DMS 273 (cell line): ENCODE data around the gene APBA3.

ENCODE experiments used
- DNase-seq: peaks from one replicate; lab custom pipeline; 2025; ENCODE audit not compliant: unreplicated experiment; lab: John Stamatoyannopoulos, UW

Gene APBA3

DNA sequence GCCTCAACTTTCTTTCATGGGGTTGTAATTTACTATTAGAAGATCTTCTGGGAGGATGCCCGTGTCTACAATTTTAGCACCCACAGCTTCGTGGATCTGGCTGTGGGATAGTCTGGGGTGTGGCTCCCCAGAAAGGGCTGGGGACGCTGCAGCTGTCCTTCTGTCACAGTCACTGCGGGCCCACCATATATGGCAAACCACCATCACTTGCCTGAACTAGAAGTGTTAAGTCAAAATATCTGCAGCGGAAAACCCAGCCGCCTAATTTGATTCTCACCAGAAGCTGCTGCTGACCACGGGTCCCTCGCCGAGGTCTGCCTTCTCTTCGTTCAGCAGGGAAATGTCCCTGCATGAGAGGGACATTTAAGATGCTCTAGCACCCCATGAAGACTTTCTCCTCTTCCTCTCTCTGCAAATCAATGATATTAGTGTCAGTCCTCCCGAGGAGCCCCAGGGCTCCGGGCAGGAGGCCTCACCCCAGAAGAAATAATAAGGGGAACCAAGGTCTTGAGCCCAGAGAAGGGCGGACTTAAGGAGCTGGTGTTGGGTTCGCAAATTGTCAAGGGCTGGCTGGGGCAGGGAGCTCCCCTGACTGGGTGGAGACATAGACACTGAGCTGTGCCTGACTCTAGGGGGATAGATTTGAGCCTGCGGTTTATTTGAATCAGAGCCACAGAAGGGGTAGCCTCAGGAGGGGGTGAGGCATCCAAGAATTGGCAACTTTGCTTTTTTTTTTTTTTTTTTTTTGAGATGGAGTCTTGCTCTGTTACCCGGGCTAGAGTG lies 27.7 kb upstream of the APBA3 start:
- no peak for DNase-seq

DNA sequence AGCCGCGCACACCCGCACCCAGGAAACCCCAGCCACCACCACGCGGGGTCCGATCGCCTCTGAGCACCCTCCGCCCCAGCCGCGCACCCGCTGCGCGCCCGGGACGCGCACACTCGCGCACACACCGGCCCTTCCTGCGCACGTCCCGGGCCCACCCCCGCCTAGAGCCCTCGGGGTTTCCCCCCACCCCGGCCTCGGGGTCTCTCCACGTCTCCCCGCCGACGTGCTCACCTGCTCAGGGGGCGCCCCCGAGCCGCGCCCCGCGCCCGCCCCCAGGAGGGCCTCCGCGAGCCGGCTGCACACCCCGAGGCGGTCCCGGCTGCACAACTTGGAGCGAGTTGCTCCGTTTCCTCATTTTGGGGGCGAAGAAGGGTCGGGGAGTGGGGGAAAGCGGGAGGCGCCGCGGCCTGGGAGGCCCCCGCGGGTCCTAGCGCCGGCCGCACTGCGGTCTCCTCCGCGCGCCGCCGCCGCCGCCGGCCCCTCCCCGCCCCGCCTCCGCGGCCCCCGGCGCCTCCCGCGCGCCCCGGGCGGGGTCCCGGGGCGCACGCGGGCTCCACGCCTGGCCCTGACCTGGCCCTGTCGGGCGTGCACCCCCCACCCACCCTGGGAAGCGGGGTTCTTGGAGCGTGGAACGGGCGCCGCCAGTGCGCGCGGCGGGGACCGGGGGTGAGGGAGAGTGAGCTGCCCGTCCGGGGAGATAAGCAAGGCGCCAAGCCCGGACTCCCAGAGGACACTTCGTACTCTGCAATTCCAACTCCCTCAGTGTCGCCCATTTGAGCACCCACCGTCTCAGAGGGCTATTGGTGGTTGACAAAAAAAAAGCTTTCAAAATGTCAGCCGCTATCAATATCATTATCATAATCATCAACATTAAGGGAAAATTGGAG lies 24.7 kb upstream of the APBA3 start, which contains the start of gene MATK:
Gene MATK (minus strand): TSS at position 444 of the 887 bp plus-strand sequence. CDS start 1,246 bp downstream, outside the sequence.
- DNase-seq: peak; percentile 76

GRCh38 chr19:3785451-3785937 lies 24.0 kb upstream of the APBA3 start:
- DNase-seq: peak; percentile 72

GRCh38 chr19:3784607-3785450 lies 23.3 kb upstream of the APBA3 start:
- DNase-seq: no peak

DNA sequence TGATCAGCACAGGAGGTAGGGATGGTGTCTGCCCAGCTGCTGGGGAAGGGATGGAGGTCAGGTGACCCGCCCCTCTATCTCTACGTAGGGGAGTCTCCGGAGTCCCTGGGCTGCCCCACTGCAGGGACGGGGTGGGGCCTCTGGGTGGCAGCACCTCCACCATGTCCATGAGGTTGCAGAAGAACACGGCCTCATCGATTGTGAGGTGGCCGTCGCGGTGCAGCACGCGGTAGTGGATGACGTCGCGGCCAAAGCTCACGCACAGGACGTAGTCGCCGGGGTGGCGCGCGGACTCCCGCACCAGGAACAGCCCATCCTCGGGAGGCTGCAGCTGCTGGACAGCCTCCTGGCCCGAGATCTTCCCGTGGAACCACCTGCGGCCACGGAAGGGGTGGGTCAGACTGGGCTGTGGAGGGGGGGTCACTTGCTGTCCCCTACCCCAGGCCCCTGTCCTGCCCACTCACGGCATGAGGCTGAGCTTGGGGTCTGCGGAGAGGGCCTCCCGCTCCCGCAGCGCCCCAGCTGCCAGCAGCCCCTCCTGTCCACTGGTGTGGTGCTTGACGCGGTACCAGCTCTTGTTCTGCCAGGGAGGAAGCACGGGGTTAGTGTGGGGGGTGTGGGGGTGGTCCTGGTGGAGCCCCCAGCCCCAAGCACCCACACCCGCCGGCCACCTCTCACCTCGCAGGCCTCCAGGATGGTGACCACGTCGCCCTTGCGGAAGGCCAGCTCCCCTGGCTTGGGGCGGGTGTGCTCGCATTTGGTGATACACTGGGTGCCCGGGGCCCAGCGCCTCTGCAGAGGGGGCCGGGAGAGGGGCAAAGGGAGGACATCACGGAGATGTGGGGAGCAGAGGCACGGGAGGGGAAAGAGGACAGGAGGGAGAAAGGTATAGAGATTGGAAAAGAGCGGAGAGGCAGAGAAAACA lies 22.4 kb upstream of the APBA3 start:
- no peak for DNase-seq

DNA sequence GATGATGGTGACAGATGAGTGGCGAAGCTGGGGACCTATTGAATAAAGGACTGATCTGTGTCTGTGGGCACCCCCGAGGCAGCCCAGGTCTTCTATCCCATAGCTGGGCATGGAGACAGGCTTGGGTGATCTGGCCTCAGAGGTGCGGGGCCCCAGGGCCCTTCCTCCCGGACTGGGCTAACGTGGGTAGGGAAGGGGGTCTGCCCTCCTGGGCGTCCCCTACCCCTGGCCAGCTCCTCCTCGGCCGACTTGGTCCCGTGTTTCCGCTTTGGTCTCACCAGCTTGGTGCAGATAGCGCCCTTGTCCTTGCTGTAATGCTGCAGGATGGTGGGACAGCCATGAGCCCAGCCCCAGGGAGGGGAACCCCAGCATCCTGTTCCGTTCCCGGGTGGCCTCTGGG lies 21.4 kb upstream of the APBA3 start:
- no peak for DNase-seq

GRCh38 chr19:3782330-3782729 lies 20.8 kb upstream of the APBA3 start:
- no peak for DNase-seq

- no peak for DNase-seq
These were observed 20.1 kb upstream of the APBA3 start for GRCh38 chr19:3781603-3782002.

- DNase-seq: peak; percentile 42
These were observed 19.4 kb upstream of the APBA3 start for GRCh38 chr19:3780786-3781304.

GRCh38 chr19:3778899-3779723 lies 17.6 kb upstream of the APBA3 start:
- peak; percentile 54 for DNase-seq

GRCh38 chr19:3778104-3778867 lies 16.8 kb upstream of the APBA3 start:
- peak; percentile 59 for DNase-seq

DNA sequence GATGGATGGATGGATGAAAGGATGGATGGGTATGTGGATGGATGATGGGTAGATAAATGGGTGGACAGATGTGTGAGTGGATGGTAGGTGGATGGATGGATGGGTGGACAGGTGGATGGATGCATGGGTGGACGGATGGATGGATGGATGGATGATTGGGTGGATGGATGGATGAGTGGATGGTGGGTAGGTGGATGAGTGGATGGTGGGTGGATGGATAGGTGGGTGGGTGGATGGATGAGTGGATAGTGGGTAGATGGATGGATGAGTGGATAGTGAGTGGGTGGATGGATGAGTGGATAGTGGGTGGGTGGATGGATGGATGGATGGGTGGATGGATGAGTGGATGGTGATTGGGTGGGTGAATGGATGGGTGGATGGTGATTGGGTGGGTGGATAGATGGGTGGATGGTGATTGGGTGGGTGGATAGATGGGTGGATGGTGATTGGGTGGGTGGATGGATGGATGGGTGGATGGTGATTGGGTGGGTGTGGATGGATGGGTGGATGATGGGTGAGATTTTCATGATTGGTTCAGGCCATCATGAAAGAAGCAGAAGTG lies 15.1 kb upstream of the APBA3 start:
- no peak for DNase-seq

DNA sequence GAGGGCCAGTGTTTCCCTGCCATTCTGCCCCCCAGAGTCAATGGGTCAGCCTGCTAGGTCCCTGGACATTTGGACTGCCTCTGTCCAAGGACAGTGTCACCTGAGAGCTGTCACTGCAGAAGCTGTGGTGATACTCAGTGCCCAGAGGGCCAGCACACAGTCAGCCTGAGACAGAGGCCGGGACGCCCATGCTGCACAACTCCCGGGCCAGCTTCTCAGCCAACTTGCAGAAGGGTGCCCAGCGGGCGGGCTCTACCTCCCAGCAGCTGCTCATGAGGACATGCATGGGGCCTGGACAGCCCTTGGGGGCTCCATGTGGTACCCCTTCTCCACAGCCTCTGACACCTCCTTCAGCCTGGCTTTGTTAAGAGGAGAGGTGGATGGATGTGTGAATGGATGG lies 14.3 kb upstream of the APBA3 start:
- no peak for DNase-seq

GRCh38 chr19:3775374-3775711 lies 13.9 kb upstream of the APBA3 start:
- DNase-seq: no peak

GRCh38 chr19:3774621-3775373 lies 13.3 kb upstream of the APBA3 start:
- DNase-seq: no peak

DNA sequence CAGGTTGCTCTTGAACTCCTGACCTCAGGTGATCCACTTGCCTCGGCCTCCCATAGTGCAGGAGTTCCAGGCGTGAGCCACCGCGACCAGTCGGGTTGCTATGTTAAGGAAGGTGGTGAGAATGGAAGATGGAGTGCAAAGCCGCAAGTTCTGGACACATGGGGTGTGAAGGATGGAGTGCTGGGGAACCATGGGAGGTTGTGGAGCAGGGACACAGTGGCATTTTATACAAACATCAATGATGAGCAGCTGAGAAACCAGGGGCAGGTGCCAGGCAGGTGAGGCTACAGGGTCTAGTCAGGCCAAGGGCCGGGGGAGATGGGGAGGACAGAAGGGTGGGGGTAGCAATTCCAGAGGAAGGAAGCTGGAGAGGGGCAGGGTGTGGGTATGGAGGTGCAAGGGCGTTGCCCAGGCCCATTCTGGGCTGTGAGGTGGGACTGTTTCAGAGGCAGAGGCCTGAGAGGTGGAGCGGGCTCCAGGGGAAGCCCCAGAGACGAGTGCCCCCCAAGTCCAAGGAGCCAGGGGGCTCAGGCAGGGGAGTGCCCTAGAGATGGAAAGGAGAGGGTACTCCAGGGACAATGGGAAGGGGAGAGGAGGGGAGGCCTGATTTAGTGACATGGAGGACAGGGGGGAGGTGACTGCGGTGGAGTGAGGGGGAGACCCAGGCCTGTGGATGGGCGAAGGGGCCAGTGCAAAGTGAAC lies 12.5 kb upstream of the APBA3 start:
- DNase-seq: no peak
